ENCODE results near the gene ADGRV1. TPM values are rescaled to one million over a fixed set of nuclear protein-coding genes. Genes with fewer than 3 reads are reported as not detected.
A peak's percentile ranks its signal among the peaks of the same experiment; 100 is the strongest.

The ADGRV1 gene
- total RNA-seq, 4 donors from 2014 or later = 0.39 to 1.9 (median 1.00) TPM

- peaks cover 0 to 48% (median 13%) of the 10 kb centered on the region in 4 donors for H3K4me1 ChIP-seq
- H3K27ac ChIP-seq = peak overlapping the region; percentile 24 to 82 (median 64)
These were observed 586.7 kb downstream of the ADGRV1 start for GRCh38 chr5:91145333-91145620.

GRCh38 chr5:91146230-91146629, 587.6 kb downstream of the ADGRV1 start:
- TF ChIP-seq EP300 (IDR thresholded peaks at IDR 0.05) (peak; percentile 51 to 71), POLR2A (IDR thresholded peaks at IDR 0.05) (no peak)
- no peak for DNase-seq (ENCODE audit: low spot score in 2 of 2)
- WGBS, 2 donors = 50 to 51% methylated on average over 4 of the region's 4 CpGs
- H3K36me3 ChIP-seq = no peaks in the 10 kb centered on the region
- H3K27me3 ChIP-seq = no peaks in the 10 kb centered on the region
- H3K4me3 ChIP-seq = no peak overlapping the region
- H3K27ac ChIP-seq = peak overlapping the region in 3 of 4 donors; percentile 24 to 82 (median 82)
- H3K9me3 ChIP-seq = no peaks in the 10 kb centered on the region
- peaks cover 0 to 49% (median 16%) of the 10 kb centered on the region in 4 donors for H3K4me1 ChIP-seq

More at GRCh38 chr5:91145333-91145620, 586.7 kb downstream of the ADGRV1 start:
- H3K36me3 ChIP-seq = no peaks in the 10 kb centered on the region
- H3K27me3 ChIP-seq = no peaks in the 10 kb centered on the region
- peak in 1 of 2 donors; percentile 34 for TF ChIP-seq EP300 (IDR thresholded peaks at IDR 0.05)
- TF ChIP-seq, protein P1, sequence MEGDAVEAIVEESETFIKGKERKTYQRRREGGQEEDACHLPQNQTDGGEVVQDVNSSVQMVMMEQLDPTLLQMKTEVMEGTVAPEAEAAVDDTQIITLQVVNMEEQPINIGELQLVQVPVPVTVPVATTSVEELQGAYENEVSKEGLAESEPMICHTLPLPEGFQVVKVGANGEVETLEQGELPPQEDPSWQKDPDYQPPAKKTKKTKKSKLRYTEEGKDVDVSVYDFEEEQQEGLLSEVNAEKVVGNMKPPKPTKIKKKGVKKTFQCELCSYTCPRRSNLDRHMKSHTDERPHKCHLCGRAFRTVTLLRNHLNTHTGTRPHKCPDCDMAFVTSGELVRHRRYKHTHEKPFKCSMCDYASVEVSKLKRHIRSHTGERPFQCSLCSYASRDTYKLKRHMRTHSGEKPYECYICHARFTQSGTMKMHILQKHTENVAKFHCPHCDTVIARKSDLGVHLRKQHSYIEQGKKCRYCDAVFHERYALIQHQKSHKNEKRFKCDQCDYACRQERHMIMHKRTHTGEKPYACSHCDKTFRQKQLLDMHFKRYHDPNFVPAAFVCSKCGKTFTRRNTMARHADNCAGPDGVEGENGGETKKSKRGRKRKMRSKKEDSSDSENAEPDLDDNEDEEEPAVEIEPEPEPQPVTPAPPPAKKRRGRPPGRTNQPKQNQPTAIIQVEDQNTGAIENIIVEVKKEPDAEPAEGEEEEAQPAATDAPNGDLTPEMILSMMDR (IDR thresholded peaks at IDR 0.05) = no peak
- DNase-seq (ENCODE audit: low spot score in 2 of 2) = no peak
- 1 to 3% methylated on average over 2 of the region's 2 CpGs for WGBS, 2 donors
- no peaks in the 10 kb centered on the region for H3K9me3 ChIP-seq
- H3K4me3 ChIP-seq = peak overlapping the region in 1 of 4 donors; percentile 6

DNA sequence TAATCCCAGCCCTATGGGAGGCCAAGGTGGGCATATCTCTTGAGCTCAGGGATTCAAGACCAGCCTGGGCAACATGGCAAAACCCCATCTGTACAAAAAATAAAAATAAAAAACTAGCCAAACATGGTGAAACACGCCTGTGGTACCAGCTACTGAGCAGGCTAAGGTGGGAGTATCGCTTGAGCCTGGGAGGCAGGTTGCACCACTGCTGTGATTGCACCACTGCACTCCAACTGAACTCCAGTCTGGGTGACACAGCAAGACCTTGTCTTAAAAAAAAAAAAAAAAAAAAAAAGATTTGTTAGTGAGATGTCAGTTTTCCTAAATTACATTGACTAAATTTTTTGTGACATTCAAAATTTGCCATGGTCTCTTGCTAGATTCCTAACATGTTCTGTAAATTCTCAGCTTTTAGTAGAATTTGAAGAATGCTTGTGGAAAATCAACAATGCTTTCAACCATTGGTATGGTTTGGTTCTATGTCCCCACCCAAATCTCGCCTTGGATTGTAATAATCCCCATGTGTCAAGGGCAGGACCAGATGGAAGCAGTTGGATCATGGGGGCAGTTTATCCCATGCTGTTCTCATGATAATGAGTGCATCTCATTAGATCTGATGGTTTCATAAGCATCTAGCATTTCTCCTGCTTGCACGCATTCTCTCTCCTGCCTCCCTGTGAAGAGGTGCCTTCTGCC, 588.5 kb downstream of the ADGRV1 start:
- Histone ChIP-seq H3K36me3 (no peaks in the 10 kb centered on the region), H3K27ac (peak overlapping the region in 3 of 4 donors; percentile 24 to 82 (median 82)), H3K4me1 (peaks cover 0 to 56% (median 18%) of the 10 kb centered on the region in 4 donors), H3K4me3 (no peak overlapping the region), H3K27me3 (no peaks in the 10 kb centered on the region), H3K9me3 (no peaks in the 10 kb centered on the region)
- WGBS, 2 donors = 92 to 96% methylated on average over 4 of the region's 4 CpGs
- TF ChIP-seq POLR2A (IDR thresholded peaks at IDR 0.05) = no peak
- TF ChIP-seq EP300 (IDR thresholded peaks at IDR 0.05) = no peak
- TF ChIP-seq, protein P1 (IDR thresholded peaks at IDR 0.05) = no peak
- no peak for DNase-seq (ENCODE audit: low spot score in 2 of 2)

GRCh38 chr5:91150234-91150633, 591.6 kb downstream of the ADGRV1 start:
- Histone ChIP-seq H3K27me3 (no peaks in the 10 kb centered on the region), H3K4me3 (no peak overlapping the region), H3K9me3 (no peaks in the 10 kb centered on the region), H3K4me1 (peaks cover 0 to 40% (median 15%) of the 10 kb centered on the region in 4 donors), H3K27ac (peak overlapping the region in 1 of 4 donors; percentile 39), H3K36me3 (no peaks in the 10 kb centered on the region)
- 72 to 80% methylated on average over 1 of the region's 1 CpG for WGBS, 2 donors
- TF ChIP-seq POLR2A (IDR thresholded peaks at IDR 0.05) (no peak), EP300 (IDR thresholded peaks at IDR 0.05) (no peak)
- TF ChIP-seq, protein P1 (IDR thresholded peaks at IDR 0.05) = no peak
- DNase-seq (ENCODE audit: low spot score in 2 of 2) = no peak

DNA sequence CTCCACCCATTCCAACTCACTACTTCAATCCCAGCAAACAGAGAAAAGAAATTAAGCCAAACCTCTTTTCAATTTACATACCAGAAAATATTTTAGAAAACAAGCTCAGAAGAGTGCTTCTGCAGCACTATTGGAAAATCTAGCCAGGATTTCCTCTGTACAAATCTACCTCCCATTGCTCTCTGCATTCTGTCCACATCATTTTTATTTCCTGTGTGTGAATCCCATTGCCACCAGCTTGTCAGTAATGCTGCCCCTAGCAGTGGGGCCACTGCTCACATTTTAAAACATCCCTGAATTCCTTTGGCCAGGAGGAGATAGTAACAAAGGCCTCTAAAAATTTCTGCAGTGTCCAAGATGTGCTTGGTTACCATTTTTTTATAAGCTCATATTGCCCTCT, 592.0 kb downstream of the ADGRV1 start:
- Histone ChIP-seq H3K27me3 (no peaks in the 10 kb centered on the region), H3K36me3 (no peaks in the 10 kb centered on the region), H3K27ac (peak overlapping the region in 1 of 4 donors; percentile 39), H3K9me3 (no peaks in the 10 kb centered on the region), H3K4me1 (peaks cover 0 to 35% (median 13%) of the 10 kb centered on the region in 4 donors), H3K4me3 (no peak overlapping the region)
- DNase-seq (ENCODE audit: low spot score in 2 of 2) = no peak
- TF ChIP-seq EP300 (IDR thresholded peaks at IDR 0.05) (no peak), POLR2A (IDR thresholded peaks at IDR 0.05) (no peak)
- TF ChIP-seq, protein P1 (IDR thresholded peaks at IDR 0.05) = no peak

Data from tibial nerve (tissue), 4 donors.